Stromal cell of bone marrow (primary cell): ENCODE results near the gene BANF1.
"Not testable (repeated sequence)": the region's sequence is repeated elsewhere in the genome, so short reads cannot be mapped to it uniquely, and the experiment has no call there.

Source experiments
- DNase-seq: peaks from one replicate; pipeline ENCODE4 v3.0.0-alpha.2; 2012; ENCODE audit warnings: low read depth

BANF1 gene

DNA sequence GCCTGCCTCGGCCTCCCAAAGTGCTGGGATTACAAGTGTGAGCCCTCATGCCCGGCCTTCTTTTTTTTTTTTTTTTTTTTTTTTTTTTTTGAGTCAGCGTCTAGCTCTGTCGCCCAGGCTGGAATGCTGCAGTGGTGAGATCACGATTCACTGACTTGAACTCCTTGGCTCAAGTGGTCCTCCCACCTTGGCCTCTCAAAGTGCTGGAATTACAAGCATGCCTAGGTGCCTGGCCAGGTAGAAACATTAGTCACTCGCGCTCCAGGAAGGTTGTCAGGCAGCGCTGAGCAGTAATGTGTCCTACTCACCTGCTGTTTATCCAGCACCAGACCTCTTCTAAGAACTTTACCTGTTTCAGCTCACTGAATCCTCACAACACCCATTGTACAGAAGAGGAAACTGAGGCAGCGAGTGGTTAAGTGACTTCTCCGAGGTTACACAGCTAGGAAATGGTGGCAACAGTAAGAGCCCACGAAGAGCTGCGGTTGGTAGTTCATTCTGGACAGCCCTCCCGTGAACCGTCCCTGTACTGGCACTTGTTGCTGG, 9.0 kb downstream of the BANF1 start:
- peak; percentile 22 for DNase-seq

DNA sequence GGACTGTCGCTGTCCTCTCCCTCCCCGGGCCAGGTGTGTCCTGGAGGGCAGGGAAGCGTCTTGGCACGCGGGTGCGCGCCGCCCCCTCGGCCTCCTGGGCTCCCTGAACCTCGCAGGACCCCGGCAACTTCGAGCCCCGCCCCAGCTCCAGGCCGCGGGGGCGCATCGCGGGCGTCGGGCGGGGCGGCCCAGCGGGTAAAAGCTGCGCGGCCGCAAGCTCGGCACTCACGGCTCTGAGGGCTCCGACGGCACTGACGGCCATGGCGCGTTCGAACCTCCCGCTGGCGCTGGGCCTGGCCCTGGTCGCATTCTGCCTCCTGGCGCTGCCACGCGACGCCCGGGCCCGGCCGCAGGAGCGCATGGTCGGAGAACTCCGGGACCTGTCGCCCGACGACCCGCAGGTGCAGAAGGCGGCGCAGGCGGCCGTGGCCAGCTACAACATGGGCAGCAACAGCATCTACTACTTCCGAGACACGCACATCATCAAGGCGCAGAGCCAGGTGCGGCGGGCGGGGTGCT, 9.5 kb downstream of the BANF1 start, which contains the start of gene CST6:
TSS of gene CST6 (plus strand) at position 224 of the 519 bp plus-strand sequence. CDS start at position 261, 37 bp downstream.
- no peak for DNase-seq

DNA sequence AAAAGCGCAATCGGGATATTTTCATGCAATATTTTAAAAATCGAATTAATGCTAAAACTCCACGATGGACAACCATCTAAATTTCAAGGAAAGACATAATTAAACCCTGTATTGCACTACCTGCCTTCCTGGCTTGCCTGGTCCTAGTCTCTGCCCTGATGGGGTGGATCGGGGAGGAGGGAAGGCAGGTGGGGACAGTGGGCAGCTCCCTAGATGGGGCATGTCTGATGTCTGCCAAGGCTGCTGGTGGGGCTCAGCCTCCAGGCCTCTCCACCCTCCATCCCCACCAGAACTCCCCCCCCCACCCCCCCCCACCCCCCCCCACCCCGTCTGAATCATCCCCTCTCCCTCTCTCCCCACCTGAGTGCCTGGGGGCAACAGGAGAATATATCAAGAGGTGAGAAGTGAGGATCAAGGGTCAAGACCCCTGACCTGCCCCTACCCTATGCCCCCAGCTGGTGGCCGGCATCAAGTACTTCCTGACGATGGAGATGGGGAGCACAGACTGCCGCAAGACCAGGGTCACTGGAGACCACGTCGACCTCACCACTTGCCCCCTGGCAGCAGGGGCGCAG, 10.2 kb downstream of the BANF1 start:
- no peak for DNase-seq

DNA sequence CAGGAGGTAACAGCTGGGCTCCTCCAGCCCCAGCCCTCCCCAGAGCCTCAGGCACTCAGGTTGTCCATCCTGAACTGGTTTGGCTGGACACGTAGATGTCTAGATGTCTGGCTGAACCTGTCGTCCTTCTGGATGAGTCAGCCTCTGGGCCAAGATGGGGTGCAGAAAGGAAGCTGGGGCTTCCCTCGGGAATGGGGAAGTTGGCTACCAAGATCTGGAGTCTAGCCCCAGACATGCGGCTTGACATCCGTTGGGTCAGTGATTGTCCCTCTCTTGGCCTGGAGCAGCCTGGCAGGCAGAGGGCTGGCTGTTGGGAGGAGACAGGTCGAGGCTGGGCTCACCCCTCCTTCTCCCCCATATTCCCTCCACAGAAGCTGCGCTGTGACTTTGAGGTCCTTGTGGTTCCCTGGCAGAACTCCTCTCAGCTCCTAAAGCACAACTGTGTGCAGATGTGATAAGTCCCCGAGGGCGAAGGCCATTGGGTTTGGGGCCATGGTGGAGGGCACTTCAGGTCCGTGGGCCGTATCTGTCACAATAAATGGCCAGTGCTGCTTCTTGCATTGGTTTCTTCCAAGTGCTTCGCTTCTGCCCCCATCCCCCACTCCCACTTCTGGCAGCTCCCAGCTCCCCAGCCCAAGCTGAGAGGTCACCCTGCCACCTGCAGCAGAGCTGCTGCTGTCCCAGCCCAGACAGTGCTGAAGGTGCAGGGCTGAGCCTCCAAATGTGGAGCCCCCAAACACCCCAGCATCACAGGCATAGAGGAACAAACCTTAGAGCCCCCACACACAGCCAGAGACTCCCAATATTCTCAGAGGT, 10.9 kb downstream of the BANF1 start:
- no peak for DNase-seq

DNA sequence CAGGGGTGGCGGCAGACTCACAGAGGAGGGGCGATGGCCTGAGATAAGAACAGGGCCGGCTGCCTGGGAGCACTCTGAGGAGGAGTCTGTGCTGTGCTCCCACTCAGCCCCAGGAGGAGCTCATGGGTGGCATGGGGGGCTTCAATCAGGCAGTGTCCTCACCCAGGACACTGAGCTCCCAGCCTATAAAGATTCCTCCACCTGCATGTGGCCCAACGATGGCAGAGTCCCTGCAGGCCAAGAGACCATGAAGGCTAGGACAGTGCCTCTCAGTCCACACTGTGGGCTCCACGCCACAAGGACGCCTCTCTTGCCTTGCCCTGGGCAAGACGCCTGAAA, 11.4 kb downstream of the BANF1 start:
- no peak for DNase-seq

DNA sequence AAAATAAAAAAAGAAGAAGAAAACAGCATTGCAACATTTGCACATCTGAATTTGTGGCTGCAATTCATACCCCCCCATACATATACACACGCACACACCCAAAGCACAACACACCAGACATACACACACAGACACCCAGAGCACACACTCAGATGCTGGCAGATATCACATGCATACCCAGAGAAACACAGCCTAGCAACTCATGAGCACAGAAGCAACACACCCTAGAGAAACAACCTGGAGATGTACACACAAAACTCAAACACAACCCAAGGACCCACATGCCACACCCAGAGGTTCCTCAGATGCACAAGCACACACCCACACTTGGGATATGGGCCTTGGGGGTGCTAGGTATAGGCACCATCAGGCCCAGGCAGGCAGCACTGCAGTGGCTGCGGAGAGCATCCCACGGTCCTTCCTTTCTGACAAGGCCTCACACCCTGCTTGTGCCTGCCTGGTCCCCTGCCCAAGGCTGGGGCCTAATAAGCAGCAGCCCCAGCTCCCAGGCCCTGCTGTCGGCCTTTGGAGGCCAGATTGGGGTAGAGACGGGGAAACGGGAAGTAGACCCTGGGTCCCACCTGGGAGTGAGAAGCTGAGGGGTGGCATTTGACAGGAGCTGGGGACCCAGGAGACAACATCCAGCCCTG, 12.6 kb downstream of the BANF1 start:
- DNase-seq = no peak

DNA sequence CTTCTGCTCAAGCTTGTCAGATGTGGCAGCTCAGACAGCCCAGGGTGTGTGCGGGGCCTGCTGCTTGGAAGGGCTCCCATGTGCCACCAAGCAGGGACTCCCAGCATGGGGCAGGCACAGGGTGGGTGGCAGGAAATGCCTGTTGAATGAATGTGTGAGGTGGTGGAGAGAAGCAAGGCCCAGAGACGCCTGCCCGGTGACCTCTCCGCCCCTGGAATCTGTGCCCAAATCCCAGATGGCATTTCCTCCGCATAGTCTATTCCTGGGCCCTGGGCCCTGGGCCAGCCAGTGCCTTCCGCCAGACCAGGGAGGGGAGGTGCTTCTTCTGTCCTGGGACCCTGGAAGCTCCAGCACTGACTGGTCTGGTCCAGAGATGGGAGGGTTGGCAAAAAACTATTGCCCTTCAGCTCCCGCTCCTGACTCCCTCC, 13.2 kb downstream of the BANF1 start:
- DNase-seq = no peak

DNA sequence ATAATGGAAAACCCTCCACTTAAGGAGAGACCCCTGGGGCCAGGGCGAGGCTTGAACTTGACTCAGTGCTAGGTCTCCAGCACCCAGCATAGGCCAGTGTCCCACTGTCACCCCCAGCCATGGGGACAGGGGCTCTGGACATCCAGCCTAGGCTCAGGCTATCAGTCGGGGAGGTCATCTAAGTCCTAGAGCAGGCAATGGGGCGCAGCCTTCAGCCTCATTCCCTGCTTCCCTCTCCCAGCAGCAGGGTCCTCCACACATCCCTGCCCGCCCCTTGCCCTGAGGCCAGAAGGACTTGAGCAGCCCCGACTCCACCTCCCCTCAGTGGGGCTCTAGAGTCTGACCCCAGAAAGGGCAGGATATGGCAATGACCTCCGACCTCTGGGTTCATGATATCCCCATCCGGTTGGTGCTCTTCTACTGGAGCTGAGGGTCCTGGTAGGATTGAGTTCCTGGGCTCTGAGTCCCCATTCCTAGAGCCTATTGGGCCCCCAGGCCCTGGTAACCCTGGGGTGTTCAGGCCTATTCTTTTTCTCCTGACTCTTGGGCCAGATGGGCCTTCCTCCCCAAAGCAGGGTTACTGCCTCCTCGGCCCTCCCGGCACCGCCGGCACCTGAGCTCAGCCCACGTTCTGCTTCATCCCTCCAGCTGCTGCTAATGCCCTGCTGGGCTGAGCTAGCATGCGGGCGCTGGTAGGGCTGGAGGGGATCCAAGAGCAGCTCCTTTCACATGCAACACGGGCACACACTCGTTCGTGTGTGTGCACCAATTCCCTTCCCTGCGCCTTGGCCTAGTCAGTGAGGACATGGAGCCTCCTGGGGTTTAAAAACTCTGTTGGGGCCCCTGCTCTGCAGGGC, 13.9 kb downstream of the BANF1 start:
- no peak for DNase-seq

DNA sequence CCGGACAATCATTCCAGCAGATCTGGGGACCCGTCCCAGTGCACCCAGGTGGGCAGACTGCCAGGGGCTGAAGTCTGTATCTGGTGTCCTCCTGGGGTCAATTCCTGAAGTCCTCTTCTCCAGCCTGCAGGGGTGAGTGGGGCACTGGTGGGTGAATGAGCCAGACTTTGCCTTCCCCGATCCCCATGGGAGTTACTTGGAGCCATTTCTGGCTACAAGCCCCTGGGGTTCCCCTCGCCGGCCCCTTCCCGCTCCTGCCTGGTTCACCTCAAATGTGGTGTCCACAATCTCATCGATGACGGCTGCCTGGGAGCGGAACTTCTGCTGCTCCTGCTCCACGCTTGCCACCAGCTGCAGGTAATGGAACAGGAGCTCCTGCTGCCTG, 14.5 kb downstream of the BANF1 start:
- no peak for DNase-seq

DNA sequence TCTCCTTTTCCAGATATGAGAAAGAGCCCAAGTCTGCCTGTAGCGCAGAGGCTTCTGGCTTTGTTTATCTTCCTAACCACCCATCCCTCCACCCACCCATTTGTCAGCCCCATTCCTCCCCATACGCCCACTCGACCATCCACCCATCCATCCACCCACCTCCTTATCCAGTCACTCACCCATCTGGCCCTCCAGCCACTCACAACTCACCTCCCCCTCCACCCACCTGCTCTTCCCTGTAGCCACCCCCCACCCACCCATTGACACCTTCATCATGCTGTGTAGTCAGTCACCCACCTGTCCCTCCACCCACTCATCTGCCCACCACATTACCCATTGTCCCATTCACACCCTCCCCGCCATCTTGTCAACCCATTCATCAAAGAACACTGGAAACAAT, 15.0 kb downstream of the BANF1 start:
- DNase-seq = no peak

DNA sequence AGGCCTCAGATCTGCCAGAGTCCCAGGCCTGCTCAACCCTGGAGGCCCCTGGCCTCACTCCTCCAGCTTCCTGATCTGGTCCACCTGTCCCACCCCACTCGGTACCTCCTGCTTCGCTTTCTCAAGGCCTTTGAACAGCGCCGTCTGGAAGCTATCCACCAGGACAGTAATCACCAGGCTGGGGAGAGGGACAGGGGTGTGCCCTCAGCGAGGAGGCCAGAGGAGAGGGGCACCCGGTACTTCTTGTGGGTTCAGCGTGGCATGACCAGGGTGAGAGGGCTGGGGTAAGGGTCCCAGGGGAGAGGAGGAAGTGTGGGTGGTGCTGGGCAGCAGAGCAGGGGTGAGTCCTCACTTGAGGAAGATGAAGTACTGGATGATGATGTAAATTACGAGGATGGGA, 17.9 kb downstream of the BANF1 start:
- DNase-seq = no peak

DNA sequence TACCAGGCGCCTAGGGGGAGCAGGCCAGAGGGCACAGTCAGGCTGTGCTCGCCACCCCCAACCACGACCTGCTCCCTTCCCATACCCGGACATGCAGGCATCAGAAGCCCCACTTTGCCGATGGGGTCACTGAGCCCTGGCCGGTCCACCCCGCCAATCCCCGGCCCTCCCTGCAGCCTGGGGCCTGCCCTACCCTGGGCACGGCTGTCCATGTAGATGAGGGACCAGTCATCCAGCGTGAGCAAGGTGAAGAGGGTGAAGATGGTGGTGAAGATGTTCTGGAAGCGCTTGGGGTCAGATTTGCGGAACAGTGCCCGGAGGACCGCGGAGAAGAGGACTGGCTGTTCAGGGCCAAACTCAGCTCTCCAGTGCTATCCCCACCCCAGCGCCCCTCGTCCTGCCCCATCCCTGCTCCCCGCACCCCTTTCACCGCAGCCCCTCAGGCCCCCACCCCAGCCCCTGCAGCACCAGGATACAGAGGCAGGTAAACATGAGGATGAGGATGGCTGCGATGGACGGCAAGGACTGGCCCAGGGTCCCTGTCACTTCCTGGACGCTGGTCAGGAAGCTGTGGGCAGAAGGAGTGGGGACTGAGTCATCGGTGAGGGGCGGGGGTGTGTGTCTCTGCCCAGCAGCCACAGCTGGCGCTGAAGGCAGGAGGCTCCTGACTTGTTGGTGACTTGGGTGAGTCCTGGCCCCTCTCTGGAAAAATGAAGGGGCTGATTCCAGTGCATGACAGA, 18.5 kb downstream of the BANF1 start:
- peak; percentile 47 for DNase-seq

DNA sequence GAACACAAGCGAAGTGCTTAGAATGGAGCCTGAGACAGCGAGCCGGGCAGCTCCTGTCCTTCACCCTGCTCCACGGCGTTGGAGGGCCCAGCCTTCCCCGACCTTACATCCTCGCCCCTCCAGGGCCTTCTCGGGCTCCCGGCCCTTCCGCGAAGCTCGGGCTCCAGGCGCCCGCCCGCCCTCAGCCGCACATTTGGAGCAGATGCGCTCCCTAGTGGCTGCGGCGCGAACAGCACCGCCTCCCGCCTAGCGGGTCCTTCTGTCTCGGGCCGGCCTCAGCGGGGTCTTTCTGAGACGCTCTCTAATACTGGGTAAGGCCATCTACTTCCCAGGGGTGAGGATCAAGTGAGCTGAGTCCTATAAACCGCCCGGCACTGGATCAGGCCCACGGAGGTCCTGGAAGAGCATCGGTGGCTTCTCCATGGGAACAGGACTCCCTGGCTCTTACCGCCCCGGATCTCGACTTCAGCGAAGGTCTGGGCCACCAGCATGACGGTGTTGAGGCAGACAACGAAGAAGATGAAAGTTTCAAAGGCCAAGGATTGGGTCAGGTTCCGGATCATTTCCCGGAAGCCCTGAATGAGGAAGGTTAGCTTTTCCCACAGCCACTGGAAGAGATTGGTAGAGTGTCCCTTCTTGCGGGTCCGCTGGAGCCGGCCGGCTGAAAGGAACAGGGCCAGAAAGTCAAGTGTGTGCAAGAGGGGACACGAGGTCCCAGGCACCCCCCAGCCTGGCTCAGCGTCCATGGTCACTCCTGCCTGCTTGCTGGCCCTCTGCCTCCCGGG, 20.3 kb downstream of the BANF1 start:
- DNase-seq = peak; percentile 24

DNA sequence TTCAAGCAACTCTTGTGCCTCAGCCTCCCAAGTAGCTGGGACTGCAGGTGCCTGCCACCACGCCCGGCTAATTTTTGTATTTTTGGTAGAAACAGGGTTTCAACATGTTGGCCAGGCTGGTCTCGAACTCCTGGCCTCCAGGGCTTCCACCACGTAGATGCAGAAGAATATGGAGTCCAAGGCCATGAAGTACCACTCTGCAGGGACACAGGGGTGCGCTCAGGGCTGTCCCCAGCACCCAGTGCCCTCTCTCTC, 20.8 kb downstream of the BANF1 start:
- DNase-seq = not testable (repeated sequence)

DNA sequence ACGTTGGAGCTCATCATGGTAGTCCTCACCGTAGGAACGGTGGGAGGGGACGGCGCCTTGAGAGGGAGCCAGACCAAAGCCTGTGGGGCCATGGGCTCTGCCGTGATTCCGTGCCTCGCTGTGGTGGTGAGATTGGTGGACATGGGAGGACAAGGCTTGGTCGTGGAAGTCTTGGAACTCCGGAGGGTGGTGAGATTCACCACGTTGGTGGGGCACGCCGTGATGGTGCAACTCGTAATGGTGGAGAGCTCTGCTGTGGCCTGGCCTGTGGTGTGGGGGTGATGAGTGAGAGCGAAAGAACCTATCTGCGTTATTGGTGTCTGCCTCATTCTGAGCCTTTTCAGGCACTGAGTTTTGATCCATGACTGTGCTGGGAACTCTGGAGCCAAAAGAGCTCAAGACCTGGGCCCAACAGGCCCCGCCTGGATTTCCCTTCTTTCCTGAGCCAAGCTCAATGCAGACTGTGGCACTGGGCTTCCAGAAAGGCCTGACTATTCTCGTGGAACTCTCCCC, 23.8 kb downstream of the BANF1 start, which contains the start of gene CATSPER1:
TSS of gene CATSPER1 (minus strand) at position 463 of the 513 bp plus-strand sequence. CDS start at position 363, 100 bp downstream.
- DNase-seq = no peak

DNA sequence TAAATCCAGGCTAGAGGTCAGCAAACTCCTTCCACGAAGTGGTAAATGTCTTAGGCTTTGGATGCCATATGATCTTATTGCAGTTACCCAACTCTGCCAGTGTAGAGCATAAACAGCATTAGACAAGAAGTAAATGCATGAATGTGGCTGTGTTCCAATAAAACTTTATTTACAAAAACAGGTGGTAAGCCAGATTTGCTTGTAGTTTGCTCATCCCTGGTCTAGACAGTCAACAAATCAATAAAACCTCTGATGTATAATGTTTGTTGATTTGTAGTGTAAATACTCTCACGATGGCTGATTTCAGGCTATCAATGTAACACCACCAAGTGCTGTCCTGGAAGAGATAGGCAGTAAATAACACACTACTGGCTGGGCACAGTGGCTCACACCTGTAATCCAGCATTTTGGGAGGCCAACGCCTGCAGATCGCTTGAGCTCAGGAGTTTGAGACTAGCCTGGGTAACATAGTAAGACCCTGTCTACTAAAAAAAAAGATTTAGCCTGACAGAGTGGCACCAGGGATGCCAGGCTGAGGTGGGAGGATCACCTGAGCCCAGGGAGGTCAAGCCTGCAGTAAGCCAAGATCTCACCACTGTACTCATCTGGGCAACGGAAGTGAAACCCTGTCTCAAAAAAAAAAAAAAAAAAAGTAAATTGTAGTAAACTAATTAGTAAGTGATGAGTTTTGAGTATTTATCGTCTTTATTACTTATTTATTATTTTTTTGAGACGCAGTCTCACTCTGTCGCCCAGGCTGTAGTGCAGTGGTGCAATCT, 30.8 kb downstream of the BANF1 start:
- DNase-seq = no peak

DNA sequence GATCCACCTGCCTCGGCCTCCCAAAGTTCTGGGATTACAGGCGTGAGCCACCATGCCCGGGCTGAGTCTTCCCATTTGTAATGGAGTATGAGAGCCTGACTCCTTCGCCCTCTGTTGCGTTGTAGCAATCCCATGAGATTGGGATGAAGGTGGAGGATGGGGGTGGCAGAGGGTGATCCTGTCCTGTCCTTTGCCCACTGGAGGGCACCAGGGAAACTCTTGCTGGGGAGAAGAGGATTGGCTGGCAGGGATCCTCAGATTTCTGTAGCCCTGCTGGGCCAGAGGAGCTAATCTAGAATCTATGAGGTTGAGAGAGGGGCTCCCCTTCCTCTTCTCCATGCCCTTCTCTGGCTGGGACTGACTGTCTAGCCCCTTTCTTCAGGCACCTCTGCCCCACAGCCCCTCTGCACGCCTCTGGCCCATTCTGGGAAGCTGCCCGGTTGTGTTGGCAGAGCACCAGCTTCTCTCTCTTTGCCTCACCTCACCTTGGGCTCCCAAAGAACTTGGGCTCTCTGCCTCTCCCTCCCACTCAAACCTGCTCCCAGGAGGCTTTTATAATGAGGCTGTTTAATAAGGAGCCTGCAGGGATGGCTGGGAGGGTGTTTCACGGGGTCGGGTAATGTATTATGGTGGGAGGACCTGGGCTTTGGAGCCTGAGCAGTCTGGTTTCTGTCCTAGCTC, 33.5 kb downstream of the BANF1 start:
- DNase-seq = no peak

DNA sequence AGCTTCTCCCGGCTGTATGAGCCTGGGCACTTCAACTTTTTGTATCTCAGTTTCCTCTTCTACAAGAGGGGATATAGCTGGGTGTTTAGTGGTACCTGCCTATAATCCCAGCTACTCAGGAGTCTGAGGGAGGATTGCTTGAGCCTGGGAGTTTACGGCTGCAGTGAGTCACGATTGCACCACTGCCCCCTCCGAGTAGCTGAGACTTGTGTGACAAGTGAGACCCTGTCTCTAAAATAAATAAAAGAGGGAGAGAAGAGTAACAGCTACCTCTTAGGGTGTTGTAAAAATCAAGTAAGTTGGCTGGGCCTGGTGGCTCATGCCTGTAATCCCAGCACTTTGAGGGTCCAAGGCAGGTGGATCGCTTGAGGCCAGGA, 34.0 kb downstream of the BANF1 start:
- DNase-seq = no peak

DNA sequence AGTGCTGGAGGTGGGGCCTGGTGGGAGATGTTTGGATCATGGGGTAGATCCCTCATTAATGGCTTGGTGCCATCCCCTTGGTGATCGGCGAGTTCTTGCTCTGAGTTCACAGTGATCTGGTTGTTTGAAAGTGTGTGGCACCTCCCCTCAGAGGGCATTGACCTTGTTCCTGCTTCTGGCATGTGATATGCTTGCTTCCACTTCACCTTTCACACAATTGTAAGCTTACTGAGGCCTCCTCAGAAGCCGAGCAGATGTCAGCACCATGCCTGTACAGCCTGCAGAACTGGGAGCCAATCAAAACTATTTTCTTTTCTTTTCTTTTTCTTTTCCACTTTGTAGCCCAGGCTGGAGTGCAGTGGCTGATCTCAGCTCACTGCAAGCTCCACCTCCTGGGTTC, 35.0 kb downstream of the BANF1 start:
- no peak for DNase-seq
